ENCODE measurements around the gene FGF9.

- no peak for TF ChIP-seq CTCF (IDR thresholded peaks at IDR 0.05)
- no peak for TF ChIP-seq POLR2A (IDR thresholded peaks at IDR 0.05)
These were observed 12.3 kb downstream of the FGF9 start for GRCh38 chr13:21683034-21683733.

Data from vagina (tissue), 2 donors.